HG03103 (cell line): ENCODE measurements around the gene PFKM.

ENCODE experiments used
- ATAC-seq: cut with Tn5 transposase; IDR thresholded peaks from one replicate; pipeline ENCODE4 v1.9.1; 2021; ENCODE audit warnings: low read depth; ENCODE audit not compliant: unreplicated experiment

The PFKM gene

GRCh38 chr12:48183876-48184548 lies 64.8 kb downstream of the PFKM start:
- ATAC-seq, result no peak

- ATAC-seq, result no peak
These were observed 65.4 kb downstream of the PFKM start for GRCh38 chr12:48184549-48184922.

- ATAC-seq, result no peak
These were observed 66.2 kb downstream of the PFKM start for GRCh38 chr12:48185181-48185919.

- no peak for ATAC-seq
These were observed 68.9 kb downstream of the PFKM start for GRCh38 chr12:48187916-48188695.

- ATAC-seq, result no peak
These were observed 70.4 kb downstream of the PFKM start for GRCh38 chr12:48189331-48190125.

- no peak for ATAC-seq
These were observed 71.9 kb downstream of the PFKM start for GRCh38 chr12:48191096-48191495.

- ATAC-seq, result no peak
These were observed 73.7 kb downstream of the PFKM start for GRCh38 chr12:48192861-48193260.

- no peak for ATAC-seq
These were observed 74.5 kb downstream of the PFKM start for GRCh38 chr12:48193623-48194022.

GRCh38 chr12:48194799-48195201 lies 75.6 kb downstream of the PFKM start:
- no peak for ATAC-seq
